Measurements from ENCODE around the gene MRPL9.

- TF ChIP-seq CTCF (conservative IDR thresholded peaks at IDR 0.05) (no peak), ZFX (IDR thresholded peaks at IDR 0.05) (no peak)
Measured at GRCh38 chr1:151776665-151777062, 13.4 kb upstream of the MRPL9 start.
